ENCODE data around the gene SMAD2.

DNA sequence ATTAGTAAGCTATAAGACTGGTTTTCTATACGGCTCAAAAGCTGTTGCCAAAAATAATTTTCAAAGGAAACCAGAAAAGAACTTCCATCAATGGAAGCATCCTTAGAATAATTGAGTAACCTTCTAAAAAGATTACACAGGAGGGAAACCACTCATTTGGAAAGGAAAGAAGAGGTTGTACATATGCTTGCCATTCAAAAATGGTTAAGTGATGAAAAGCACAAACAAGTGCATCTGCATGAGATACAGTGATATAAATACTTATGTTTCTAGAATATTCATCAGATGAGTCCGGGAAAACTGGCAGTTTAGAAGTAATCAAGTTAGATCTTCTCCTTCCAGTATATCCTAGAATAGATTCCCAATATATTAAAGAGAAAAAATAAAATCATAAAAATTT is 20.1 kb upstream of the SMAD2 start:
- TF ChIP-seq, protein P1, sequence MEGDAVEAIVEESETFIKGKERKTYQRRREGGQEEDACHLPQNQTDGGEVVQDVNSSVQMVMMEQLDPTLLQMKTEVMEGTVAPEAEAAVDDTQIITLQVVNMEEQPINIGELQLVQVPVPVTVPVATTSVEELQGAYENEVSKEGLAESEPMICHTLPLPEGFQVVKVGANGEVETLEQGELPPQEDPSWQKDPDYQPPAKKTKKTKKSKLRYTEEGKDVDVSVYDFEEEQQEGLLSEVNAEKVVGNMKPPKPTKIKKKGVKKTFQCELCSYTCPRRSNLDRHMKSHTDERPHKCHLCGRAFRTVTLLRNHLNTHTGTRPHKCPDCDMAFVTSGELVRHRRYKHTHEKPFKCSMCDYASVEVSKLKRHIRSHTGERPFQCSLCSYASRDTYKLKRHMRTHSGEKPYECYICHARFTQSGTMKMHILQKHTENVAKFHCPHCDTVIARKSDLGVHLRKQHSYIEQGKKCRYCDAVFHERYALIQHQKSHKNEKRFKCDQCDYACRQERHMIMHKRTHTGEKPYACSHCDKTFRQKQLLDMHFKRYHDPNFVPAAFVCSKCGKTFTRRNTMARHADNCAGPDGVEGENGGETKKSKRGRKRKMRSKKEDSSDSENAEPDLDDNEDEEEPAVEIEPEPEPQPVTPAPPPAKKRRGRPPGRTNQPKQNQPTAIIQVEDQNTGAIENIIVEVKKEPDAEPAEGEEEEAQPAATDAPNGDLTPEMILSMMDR (IDR thresholded peaks at IDR 0.05): no peak
- no peak for TF ChIP-seq POLR2A (IDR thresholded peaks at IDR 0.05)

Measured in adrenal gland (tissue), 5 donors.